AG09319 (cell line): ENCODE measurements around the gene ZNF578.
"Not testable (repeated sequence)": the region's sequence is repeated elsewhere in the genome, so short reads cannot be mapped to it uniquely, and the experiment has no call there.

Experiments
- DNase-seq: peaks from one replicate; pipeline ENCODE4 v3.0.0-alpha.2; 2010; ENCODE audit warnings: low read depth; ENCODE audit errors: extremely low read depth
- CTCF ChIP-seq: IDR thresholded peaks from 2 replicates; pipeline ENCODE4 v1.5.1; 2011; ENCODE audit warnings: low read depth, mild to moderate bottlenecking, inconsistent platforms, low read length, moderate library complexity

The ZNF578 gene

GRCh38 chr19:52464798-52465470, 11.6 kb downstream of the ZNF578 start:
- TF ChIP-seq CTCF = no peak
- no peak for DNase-seq

GRCh38 chr19:52473655-52474350, 20.4 kb downstream of the ZNF578 start:
- DNase-seq = no peak
- TF ChIP-seq CTCF = no peak

GRCh38 chr19:52474351-52475127, 21.2 kb downstream of the ZNF578 start:
- TF ChIP-seq CTCF = no peak
- DNase-seq = no peak

- not testable (repeated sequence) for DNase-seq
Observed at GRCh38 chr19:52484111-52484743, 30.9 kb downstream of the ZNF578 start.

- DNase-seq = not testable (repeated sequence)
Observed at GRCh38 chr19:52485064-52485463, 31.7 kb downstream of the ZNF578 start.

GRCh38 chr19:52485561-52486240, 32.3 kb downstream of the ZNF578 start:
- not testable (repeated sequence) for DNase-seq

- TF ChIP-seq CTCF = no peak
- no peak for DNase-seq
Observed at GRCh38 chr19:52492201-52492993, 39.0 kb downstream of the ZNF578 start.

GRCh38 chr19:52492994-52493470, 39.7 kb downstream of the ZNF578 start:
- DNase-seq = no peak
- no peak for TF ChIP-seq CTCF
